Retinal pigment epithelial cell (primary cell): ENCODE results near the gene MYO9A.
"Not testable (repeated sequence)": the region's sequence is repeated elsewhere in the genome, so short reads cannot be mapped to it uniquely, and the experiment has no call there.

Source experiments
- DNase-seq: peaks from one replicate; pipeline ENCODE4 v3.0.0-alpha.2; 2010; ENCODE audit warnings: low read depth
- H3K4me3 ChIP-seq: 2 replicates; pipeline ENCODE4 v1.5.1; 2011; ENCODE audit warnings: mild to moderate bottlenecking, low read length, control low read depth, moderate library complexity
- TF ChIP-seq, protein P1 (sequence below): conservative IDR thresholded peaks from 2 replicates; pipeline ENCODE4 v1.5.1; 2011; ENCODE audit warnings: low read depth, low read length, control low read depth, inconsistent platforms

Gene MYO9A

DNA sequence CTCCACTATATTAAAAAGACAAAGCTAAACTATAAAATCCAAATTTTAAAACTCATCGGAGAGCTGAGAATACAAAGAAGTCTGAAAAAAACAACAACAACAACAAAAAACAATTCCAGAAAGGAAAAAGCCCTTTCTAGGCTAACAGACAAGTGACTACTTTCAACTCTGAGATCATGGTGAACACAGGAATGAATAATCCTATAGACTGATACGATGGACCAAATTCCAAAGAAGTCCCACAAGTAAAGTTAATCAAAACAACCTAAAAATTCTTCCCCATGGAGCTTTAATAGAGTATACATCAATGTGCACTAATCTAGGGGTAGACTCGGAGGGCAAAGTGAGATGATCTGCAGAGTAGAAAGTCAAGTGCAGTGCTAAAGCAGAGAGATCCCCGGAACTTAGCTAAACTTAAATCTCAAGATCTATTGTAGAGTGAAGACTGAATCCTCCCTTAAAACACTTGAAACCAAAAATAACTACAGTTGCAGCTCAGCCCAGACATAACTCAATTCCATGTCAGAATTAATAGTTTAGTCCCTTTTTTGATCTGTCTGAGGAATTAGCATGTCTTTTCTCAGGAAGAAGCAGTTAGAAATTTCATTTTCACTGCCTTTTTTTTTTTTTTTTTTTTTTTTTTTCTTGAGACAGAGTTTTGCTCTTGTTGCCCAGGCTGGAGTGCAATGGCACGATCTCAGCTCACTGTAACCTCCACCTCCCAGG is 43.5 kb downstream of the MYO9A start:
- DNase-seq, result no peak

DNA sequence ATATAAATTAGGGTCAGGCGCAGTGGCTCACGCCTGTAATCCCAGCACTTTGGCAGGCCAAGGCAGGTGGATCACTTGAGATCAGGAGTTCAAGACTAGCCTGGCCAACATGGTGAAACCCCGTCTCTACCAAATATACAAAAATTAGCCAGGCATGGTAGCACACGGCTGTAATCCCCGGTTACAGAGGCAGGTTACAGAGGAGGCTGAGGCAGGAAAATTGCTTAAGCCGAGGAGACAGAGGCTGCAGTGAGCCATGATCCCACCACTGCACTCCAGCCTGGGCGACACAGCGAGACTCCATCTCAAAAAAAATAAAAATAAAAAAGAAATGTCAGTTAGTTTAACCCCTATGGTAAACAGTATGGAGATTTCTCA is 46.5 kb downstream of the MYO9A start:
- H3K4me3 ChIP-seq, DNase-seq: not testable (repeated sequence)

More for the DNA sequence above, 43.5 kb downstream of the MYO9A start:
- TF ChIP-seq, protein P1, sequence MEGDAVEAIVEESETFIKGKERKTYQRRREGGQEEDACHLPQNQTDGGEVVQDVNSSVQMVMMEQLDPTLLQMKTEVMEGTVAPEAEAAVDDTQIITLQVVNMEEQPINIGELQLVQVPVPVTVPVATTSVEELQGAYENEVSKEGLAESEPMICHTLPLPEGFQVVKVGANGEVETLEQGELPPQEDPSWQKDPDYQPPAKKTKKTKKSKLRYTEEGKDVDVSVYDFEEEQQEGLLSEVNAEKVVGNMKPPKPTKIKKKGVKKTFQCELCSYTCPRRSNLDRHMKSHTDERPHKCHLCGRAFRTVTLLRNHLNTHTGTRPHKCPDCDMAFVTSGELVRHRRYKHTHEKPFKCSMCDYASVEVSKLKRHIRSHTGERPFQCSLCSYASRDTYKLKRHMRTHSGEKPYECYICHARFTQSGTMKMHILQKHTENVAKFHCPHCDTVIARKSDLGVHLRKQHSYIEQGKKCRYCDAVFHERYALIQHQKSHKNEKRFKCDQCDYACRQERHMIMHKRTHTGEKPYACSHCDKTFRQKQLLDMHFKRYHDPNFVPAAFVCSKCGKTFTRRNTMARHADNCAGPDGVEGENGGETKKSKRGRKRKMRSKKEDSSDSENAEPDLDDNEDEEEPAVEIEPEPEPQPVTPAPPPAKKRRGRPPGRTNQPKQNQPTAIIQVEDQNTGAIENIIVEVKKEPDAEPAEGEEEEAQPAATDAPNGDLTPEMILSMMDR, result no peak
- no peak overlapping the region for H3K4me3 ChIP-seq

GRCh38 chr15:72070817-72071447 is 47.0 kb downstream of the MYO9A start:
- no peak overlapping the region for H3K4me3 ChIP-seq
- no peak for DNase-seq
- TF ChIP-seq, protein P1, result no peak

DNA sequence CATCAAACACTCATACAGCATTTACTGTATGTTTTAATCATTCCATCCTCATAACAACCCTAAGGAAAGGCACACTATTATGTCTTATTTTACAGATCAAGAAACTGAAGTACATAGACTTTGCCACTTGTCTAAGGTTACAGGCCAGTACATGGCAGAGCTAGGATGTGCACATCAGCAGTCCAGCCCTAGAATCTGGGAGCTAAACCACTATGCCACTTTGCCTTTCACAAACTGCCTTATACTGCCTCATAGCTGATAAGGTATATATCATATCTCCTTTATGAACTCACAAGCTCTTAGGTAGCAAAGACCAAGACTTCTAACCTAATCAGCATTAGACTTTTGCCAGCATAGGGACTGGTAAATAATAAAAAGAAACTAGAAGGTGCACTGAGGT is 49.1 kb downstream of the MYO9A start:
- TF ChIP-seq, protein P1, result no peak
- DNase-seq, result no peak
- H3K4me3 ChIP-seq, result no peak overlapping the region

GRCh38 chr15:72065801-72066200 is 52.1 kb downstream of the MYO9A start:
- no peak overlapping the region for H3K4me3 ChIP-seq
- DNase-seq, result no peak
- TF ChIP-seq, protein P1, result no peak

GRCh38 chr15:72063186-72063585 is 54.8 kb downstream of the MYO9A start:
- TF ChIP-seq, protein P1, result no peak
- DNase-seq, result no peak
- no peak overlapping the region for H3K4me3 ChIP-seq

- H3K4me3 ChIP-seq, result no peak overlapping the region
- TF ChIP-seq, protein P1, result no peak
- no peak for DNase-seq
Observed at GRCh38 chr15:72062319-72062718, 55.6 kb downstream of the MYO9A start.
